NCI-H446 (cell line): Measurements from ENCODE around the gene CPSF4.

Experiments used
- DNase-seq, 2 experiments: peaks; one replicate each; lab custom pipeline; 2025; lab: John Stamatoyannopoulos, UW

Gene CPSF4

GRCh38 chr7:99438573-99439480 is at the start of gene CPSF4, which contains the start of gene PTCD1:
Gene CPSF4 (plus strand): TSS chr7:99438943. CDS start chr7:99439083, 140 bp downstream.
Gene PTCD1 (minus strand): TSS chr7:99438798. CDS start chr7:99435242, 3,556 bp downstream.
- peak; percentile 81 to 92 for DNase-seq

GRCh38 chr7:99389772-99390171 is 49.0 kb upstream of the CPSF4 start:
- no peak for DNase-seq

GRCh38 chr7:99390941-99391602 is 47.7 kb upstream of the CPSF4 start:
- DNase-seq = no peak

GRCh38 chr7:99392046-99392445 is 46.7 kb upstream of the CPSF4 start:
- no peak for DNase-seq

GRCh38 chr7:99392659-99393354 is 45.9 kb upstream of the CPSF4 start:
- peak in 1 of 2 experiments; percentile 30 for DNase-seq

GRCh38 chr7:99393355-99394187 is 45.2 kb upstream of the CPSF4 start:
- DNase-seq = no peak

GRCh38 chr7:99394188-99394502 is 44.6 kb upstream of the CPSF4 start:
- DNase-seq = no peak

- DNase-seq = no peak
Observed at GRCh38 chr7:99395616-99396327, 43.0 kb upstream of the CPSF4 start.

- DNase-seq = no peak
Observed at GRCh38 chr7:99396418-99397296, 42.1 kb upstream of the CPSF4 start.

- no peak for DNase-seq
Observed at GRCh38 chr7:99397297-99397983, 41.3 kb upstream of the CPSF4 start.

GRCh38 chr7:99398891-99399445 is 39.8 kb upstream of the CPSF4 start:
- no peak for DNase-seq

- DNase-seq = no peak
Observed at GRCh38 chr7:99399597-99399996, 39.1 kb upstream of the CPSF4 start.

- no peak for DNase-seq
Observed at GRCh38 chr7:99402854-99403253, 35.9 kb upstream of the CPSF4 start.

GRCh38 chr7:99403764-99404163 is 35.0 kb upstream of the CPSF4 start:
- DNase-seq = no peak

GRCh38 chr7:99404235-99404976 is 34.3 kb upstream of the CPSF4 start:
- DNase-seq = no peak

GRCh38 chr7:99404977-99405320 is 33.8 kb upstream of the CPSF4 start:
- no peak for DNase-seq

- DNase-seq = no peak
Observed at GRCh38 chr7:99406557-99406956, 32.2 kb upstream of the CPSF4 start.

GRCh38 chr7:99407872-99408378 is 30.8 kb upstream of the CPSF4 start:
- DNase-seq = peak; percentile 7 to 26
